ENCODE measurements around the gene PCP4L1.
"Not testable (repeated sequence)": the region's sequence is repeated elsewhere in the genome, so short reads cannot be mapped to it uniquely, and the experiment has no call there.

Gene PCP4L1

GRCh38 chr1:161228032-161228431 is 30.5 kb upstream of the PCP4L1 start:
- DNase-seq (ENCODE audit: low read depth) = no peak

GRCh38 chr1:161229896-161230295 is 28.6 kb upstream of the PCP4L1 start:
- no peak for DNase-seq (ENCODE audit: low read depth)

- no peak for DNase-seq (ENCODE audit: low read depth)
Measured at GRCh38 chr1:161230762-161231161, 27.8 kb upstream of the PCP4L1 start.

- no peak for DNase-seq (ENCODE audit: low read depth)
Measured at GRCh38 chr1:161233102-161233501, 25.4 kb upstream of the PCP4L1 start.

- no peak for DNase-seq (ENCODE audit: low read depth)
Measured at GRCh38 chr1:161235957-161236775, 22.4 kb upstream of the PCP4L1 start.

GRCh38 chr1:161238039-161238473 is 20.5 kb upstream of the PCP4L1 start, which contains the start of gene NR1I3:
Gene NR1I3 (minus strand): TSS chr1:161238203. CDS start chr1:161236565, 1,638 bp downstream.
- DNase-seq (ENCODE audit: low read depth) = no peak

GRCh38 chr1:161241682-161242081 is 16.9 kb upstream of the PCP4L1 start:
- DNase-seq (ENCODE audit: low read depth) = no peak

- DNase-seq (ENCODE audit: low read depth) = no peak
Measured at GRCh38 chr1:161242313-161242712, 16.2 kb upstream of the PCP4L1 start.

GRCh38 chr1:161244888-161245287 is 13.7 kb upstream of the PCP4L1 start:
- no peak for DNase-seq (ENCODE audit: low read depth)

GRCh38 chr1:161250100-161250499 is 8.4 kb upstream of the PCP4L1 start:
- DNase-seq (ENCODE audit: low read depth) = not testable (repeated sequence)

- no peak for DNase-seq (ENCODE audit: low read depth)
Measured at GRCh38 chr1:161250829-161251228, 7.7 kb upstream of the PCP4L1 start.

GRCh38 chr1:161251579-161251978 is 7.0 kb upstream of the PCP4L1 start:
- no peak for DNase-seq (ENCODE audit: low read depth)

GRCh38 chr1:161255302-161255701 is 3.2 kb upstream of the PCP4L1 start:
- not testable (repeated sequence) for DNase-seq (ENCODE audit: low read depth)

GRCh38 chr1:161255955-161256520 is 2.5 kb upstream of the PCP4L1 start:
- not testable (repeated sequence) for DNase-seq (ENCODE audit: low read depth)

GRCh38 chr1:161257109-161257508 is 1.4 kb upstream of the PCP4L1 start:
- not testable (repeated sequence) for DNase-seq (ENCODE audit: low read depth)

- no peak for DNase-seq (ENCODE audit: low read depth)
Measured at GRCh38 chr1:161259345-161259702, 779 bp downstream of the PCP4L1 start.

GRCh38 chr1:161259765-161260164 is 1.2 kb downstream of the PCP4L1 start:
- DNase-seq (ENCODE audit: low read depth) = no peak

- DNase-seq (ENCODE audit: low read depth) = no peak
Measured at GRCh38 chr1:161260376-161261260, 2.1 kb downstream of the PCP4L1 start.

GRCh38 chr1:161261261-161262235 is 3.0 kb downstream of the PCP4L1 start:
- DNase-seq (ENCODE audit: low read depth) = no peak

- peak; percentile 18 for DNase-seq (ENCODE audit: low read depth)
Measured at GRCh38 chr1:161265305-161265704, 6.8 kb downstream of the PCP4L1 start.

GRCh38 chr1:161266202-161266601 is 7.7 kb downstream of the PCP4L1 start:
- peak; percentile 11 for DNase-seq (ENCODE audit: low read depth)
